Nephron progenitor cell (in vitro differentiated cells): Measurements from ENCODE around the gene LRRC7.

Source experiments
- DNase-seq: peaks from one replicate; pipeline ENCODE4 v3.0.0; 2021
- H3K27ac Mint-ChIP-seq: 2 replicates; pipeline ENCODE4 v1.8.0; 2021; ENCODE audit warnings: mild to moderate bottlenecking, moderate library complexity, mixed read lengths
- H3K27me3 Mint-ChIP-seq: 2 replicates; pipeline ENCODE4 v1.8.0; 2021; ENCODE audit warnings: mild to moderate bottlenecking, low read depth, mixed read lengths; ENCODE audit not compliant: poor library complexity
- H3K36me3 Mint-ChIP-seq: 2 replicates; pipeline ENCODE4 v1.8.0; 2021; ENCODE audit warnings: low read depth, mixed read lengths
- H3K4me1 Mint-ChIP-seq: 2 replicates; pipeline ENCODE4 v1.8.0; 2021; ENCODE audit warnings: mixed read lengths
- H3K4me3 Mint-ChIP-seq: 2 replicates; pipeline ENCODE4 v1.8.0; 2021; ENCODE audit warnings: mild to moderate bottlenecking, moderate library complexity, mixed read lengths
- H3K9me3 Mint-ChIP-seq: 2 replicates; pipeline ENCODE4 v1.8.0; 2021; ENCODE audit warnings: mild to moderate bottlenecking, moderate library complexity, mixed read lengths
- CTCF ChIP-seq: fragments of 200-600 bp; sonication (generic); IDR thresholded peaks from 2 replicates; pipeline ENCODE4 v1.5.0; 2021; ENCODE audit warnings: antibody characterized with exemption

Gene LRRC7

GRCh38 chr1:69728206-69728605 is 160.5 kb downstream of the LRRC7 start:
- Mint-ChIP-seq H3K27ac (no peak overlapping the region), H3K4me3 (no peak overlapping the region), H3K4me1 (no peaks in the 10 kb centered on the region), H3K36me3 (no peaks in the 10 kb centered on the region), H3K9me3 (peaks cover 12% of the 10 kb centered on the region), H3K27me3 (peaks cover 7% of the 10 kb centered on the region)
- no peak for TF ChIP-seq CTCF
- DNase-seq, result no peak

GRCh38 chr1:69733061-69733460 is 165.3 kb downstream of the LRRC7 start:
- DNase-seq, result no peak
- H3K4me1 Mint-ChIP-seq, result no peaks in the 10 kb centered on the region
- no peak for TF ChIP-seq CTCF
- no peak overlapping the region for H3K27ac Mint-ChIP-seq
- H3K27me3 Mint-ChIP-seq, result peaks cover 6% of the 10 kb centered on the region
- no peak overlapping the region for H3K4me3 Mint-ChIP-seq
- H3K36me3 Mint-ChIP-seq, result peaks cover 5% of the 10 kb centered on the region
- peaks cover 35% of the 10 kb centered on the region for H3K9me3 Mint-ChIP-seq

GRCh38 chr1:69737527-69738185 is 169.9 kb downstream of the LRRC7 start:
- no peak overlapping the region for H3K27ac Mint-ChIP-seq
- H3K4me1 Mint-ChIP-seq, result no peaks in the 10 kb centered on the region
- TF ChIP-seq CTCF, result peak; percentile 66
- peak; percentile 19 for DNase-seq
- no peak overlapping the region for H3K4me3 Mint-ChIP-seq
- peaks cover 3% of the 10 kb centered on the region for H3K27me3 Mint-ChIP-seq
- H3K36me3 Mint-ChIP-seq, result peaks cover 5% of the 10 kb centered on the region
- H3K9me3 Mint-ChIP-seq, result peaks cover 23% of the 10 kb centered on the region

- H3K36me3 Mint-ChIP-seq, result peaks cover 5% of the 10 kb centered on the region
- H3K9me3 Mint-ChIP-seq, result peaks cover 23% of the 10 kb centered on the region
- no peaks in the 10 kb centered on the region for H3K4me1 Mint-ChIP-seq
- no peak overlapping the region for H3K27ac Mint-ChIP-seq
- H3K27me3 Mint-ChIP-seq, result peaks cover 3% of the 10 kb centered on the region
- no peak for DNase-seq
- H3K4me3 Mint-ChIP-seq, result no peak overlapping the region
- TF ChIP-seq CTCF, result no peak
Measured at GRCh38 chr1:69738458-69739250, 170.9 kb downstream of the LRRC7 start.

- Mint-ChIP-seq H3K4me1 (no peaks in the 10 kb centered on the region), H3K36me3 (peaks cover 5% of the 10 kb centered on the region), H3K27me3 (peaks cover 3% of the 10 kb centered on the region), H3K27ac (no peak overlapping the region), H3K9me3 (peaks cover 23% of the 10 kb centered on the region), H3K4me3 (no peak overlapping the region)
- DNase-seq, result no peak
- TF ChIP-seq CTCF, result no peak
Measured at GRCh38 chr1:69739251-69739605, 171.5 kb downstream of the LRRC7 start.
